H1 (cell line): ENCODE data around the gene SLAIN2. TPM values are rescaled to one million over a fixed set of nuclear protein-coding genes. Genes with fewer than 3 reads are reported as not detected.

Experiments
- CHD7 ChIP-seq: fragments of 300-600 bp; sonication (generic); IDR thresholded peaks from 2 replicates; pipeline ENCODE4 v1.7.1; 2012; ENCODE audit warnings: low read length, moderate library complexity, mild to moderate bottlenecking, inconsistent platforms; ENCODE audit not compliant: insufficient replicate concordance
- KDM4A ChIP-seq: IDR thresholded peaks from one replicate; pipeline ENCODE4 v1.7.1; 2012; ENCODE audit warnings: low read depth, mild to moderate bottlenecking, moderate library complexity, low read length, inconsistent platforms; ENCODE audit not compliant: severe bottlenecking
- NRF1 ChIP-seq: IDR thresholded peaks from 2 replicates; pipeline ENCODE4 v1.6.1; 2011; ENCODE audit warnings: mild to moderate bottlenecking, low read depth, low read length, improper control_type of control experiment
- POLR2A ChIP-seq, 2 experiments: IDR thresholded peaks; 1 replicate in 1 of 2; 2 replicates in 1 of 2; pipeline ENCODE4 v1.6.1; 2011; ENCODE audit warnings: low read depth in 2 of 2, low read length in 2 of 2, mild to moderate bottlenecking in 2 of 2; ENCODE audit errors: control extremely low read depth in 1 of 2
- SIX5 ChIP-seq: IDR thresholded peaks from 2 replicates; pipeline ENCODE4 v1.6.1; 2011; ENCODE audit warnings: mild to moderate bottlenecking, low read depth, low read length
- ZNF274 ChIP-seq: IDR thresholded peaks from 2 replicates; pipeline ENCODE4 v1.7.0; 2012; ENCODE audit warnings: low read length, borderline replicate concordance; ENCODE audit errors: extremely low read depth
- polyA plus RNA-seq, 7 experiments: library from polyadenylated mRNA; depleted of rRNA in 3 of 7; stranded (reverse) in 5 of 7; unstranded in 2 of 7; fragments of >200 nt in 5 of 7; fragments of 200-250 nt in 2 of 7; gene quantifications; 1 replicate in 5 of 7; 2 replicates in 1 of 7; 4 replicates in 1 of 7; pipeline versions ENCODE4 v1.2.1 to v1.2.3, GENCODE V29; 2011 to 2013; ENCODE audit warnings: missing spikeins in 2 of 7, mixed read lengths in 2 of 7
- total RNA-seq: library from RNA; stranded (reverse); fragmentation: NEBNext Ultra II Directional; extraction: Animal tissue kit (Norgen Biotek cat#: 25700); gene quantifications from 2 replicates; pipeline ENCODE4 v1.2.1, GENCODE V29; 2021

The SLAIN2 gene
- total and polyA plus RNA-seq, 2 of the 8 experiments (the other 6 are each of a cell fraction or from before 2014, with no cell fraction given) = 8.2 to 40.0 TPM

GRCh38 chr4:48370260-48371134 lies 29.2 kb downstream of the SLAIN2 start (continued):
- TF ChIP-seq CHD7 (no peak), NRF1 (no peak), ZNF274 (no peak), POLR2A (IDR thresholded peaks at IDR 0.05; ENCODE audit: control extremely low read depth in 1 of 2, low read depth in 2 of 2, low read length in 2 of 2) (no peak), SIX5 (no peak), KDM4A (no peak)
